Caco-2 (cell line): ENCODE results near the gene CA12. TPM values are rescaled to one million over a fixed set of nuclear protein-coding genes. Genes with fewer than 3 reads are reported as not detected.

Source experiments
- BruUV-seq: library from RNA; stranded (reverse); fragments of 400-500 nt; replicated peaks from 2 replicates; lab custom pipeline; 2021; lab: Mats Ljungman, UMichigan
- CTCF ChIA-PET: fragments of 300-600 bp; sonication (Branson Sonifier 250); formaldehyde crosslinking; loops from one replicate; lab custom pipeline; 2022; ENCODE audit warnings: antibody characterized with exemption; lab: Charles Lee
- POLR2A ChIA-PET: fragments of 300-600 bp; sonication (Branson Sonifier 250); formaldehyde crosslinking; loops from one replicate; lab custom pipeline; 2022; ENCODE audit warnings: antibody characterized with exemption; lab: Charles Lee
- DNase-seq, 2 experiments: peaks; one replicate each; pipeline versions ENCODE4 v3.0.0 to v3.0.0-alpha.2; 2020 to 2022
- H3K27me3 ChIP-seq: replicated peaks from 2 replicates; pipeline ENCODE4 v1.6.0; 2011; ENCODE audit warnings: low read length; ENCODE audit not compliant: control insufficient read depth, insufficient read depth
- H3K36me3 ChIP-seq: 2 replicates; pipeline ENCODE4 v1.5.1; 2011; ENCODE audit warnings: low read length; ENCODE audit not compliant: control insufficient read depth, insufficient read depth
- H3K4me1 ChIP-seq: fragments of 250-450 bp; sonication (Bioruptor Pico); 2 replicates; pipeline ENCODE4 v1.5.1; 2020; ENCODE audit warnings: mild to moderate bottlenecking
- H3K4me3 ChIP-seq: 2 replicates; pipeline ENCODE4 v1.5.1; 2011; ENCODE audit warnings: low read depth, mild to moderate bottlenecking, control low read depth, low read length
- H3K9me3 ChIP-seq: fragments of 250-450 bp; sonication (Bioruptor Pico); 2 replicates; pipeline ENCODE4 v1.5.1; 2020; ENCODE audit warnings: mild to moderate bottlenecking, moderate library complexity
- H3K27ac Mint-ChIP-seq: one replicate; pipeline ENCODE4 v1.8.0; 2022; ENCODE audit warnings: mixed read lengths; ENCODE audit not compliant: unreplicated experiment
- H3K27me3 Mint-ChIP-seq: one replicate; pipeline ENCODE4 v1.8.0; 2022; ENCODE audit warnings: mixed read lengths; ENCODE audit not compliant: insufficient read depth, unreplicated experiment
- H3K36me3 Mint-ChIP-seq: one replicate; pipeline ENCODE4 v1.8.0; 2022; ENCODE audit warnings: mild to moderate bottlenecking, mixed read lengths; ENCODE audit not compliant: insufficient read depth, unreplicated experiment
- H3K4me1 Mint-ChIP-seq: one replicate; pipeline ENCODE4 v1.8.0; 2022; ENCODE audit warnings: low read depth, mixed read lengths; ENCODE audit not compliant: unreplicated experiment
- H3K4me3 Mint-ChIP-seq: one replicate; pipeline ENCODE4 v1.8.0; 2022; ENCODE audit warnings: mild to moderate bottlenecking, moderate library complexity, mixed read lengths; ENCODE audit not compliant: unreplicated experiment
- H3K9me3 Mint-ChIP-seq: one replicate; pipeline ENCODE4 v1.8.0; 2022; ENCODE audit warnings: mixed read lengths; ENCODE audit not compliant: unreplicated experiment
- CTCF ChIP-seq, 2 experiments: fragments of 200-600 bp in 1 of 2; IDR thresholded peaks; 1 replicate in 1 of 2; 2 replicates in 1 of 2; pipeline versions ENCODE4 v1.5.1 to v1.8.0; 2011 to 2022; ENCODE audit warnings: antibody characterized with exemption in 1 of 2, control low read depth in 1 of 2, inconsistent platforms in 1 of 2, low read depth in 1 of 2, low read length in 1 of 2, mild to moderate bottlenecking in 1 of 2, moderate library complexity in 1 of 2; ENCODE audit not compliant: insufficient read depth in 1 of 2, severe bottlenecking in 1 of 2, unreplicated experiment in 1 of 2
- intact Hi-C: fragments of 100-400 bp; cut with micrococcal nuclease; formaldehyde crosslinking; loops from one replicate; pipeline ENCODE4 v1.10.0; 2022; ENCODE audit not compliant: unreplicated experiment
- total RNA-seq: library from RNA; stranded (reverse); gene quantifications from 2 replicates; pipeline ENCODE4 v1.2.3, GENCODE V29; 2022

Gene CA12
- total RNA-seq, 1 experiment from 2014 or later: 1.0 TPM

- ChIA-PET POLR2A (no interaction called here), CTCF (no interaction called here)
- DNase-seq: no peak
- no TSS peak for BruUV-seq
- Histone ChIP-seq H3K9me3 (no peaks in the 10 kb centered on the region), H3K36me3 (no peaks in the 10 kb centered on the region), H3K27me3 (no peaks in the 10 kb centered on the region), H3K4me3 (no peak overlapping the region), H3K4me1 (no peaks in the 10 kb centered on the region)
- Mint-ChIP-seq H3K36me3 (no peaks in the 10 kb centered on the region), H3K4me1 (no peaks in the 10 kb centered on the region), H3K4me3 (no peak overlapping the region), H3K9me3 (no peaks in the 10 kb centered on the region), H3K27me3 (no peaks in the 10 kb centered on the region), H3K27ac (no peak overlapping the region)
- intact Hi-C loops: no loop called here
- TF ChIP-seq CTCF (IDR thresholded peaks at IDR 0.05; ENCODE audit: insufficient read depth in 1 of 2, low read depth in 1 of 2, low read length in 1 of 2, severe bottlenecking in 1 of 2, unreplicated experiment in 1 of 2): no peak
Measured at GRCh38 chr15:63329567-63330350, 51.9 kb downstream of the CA12 start.

- Histone ChIP-seq H3K27me3 (no peaks in the 10 kb centered on the region), H3K4me1 (no peaks in the 10 kb centered on the region), H3K36me3 (no peaks in the 10 kb centered on the region), H3K9me3 (no peaks in the 10 kb centered on the region), H3K4me3 (no peak overlapping the region)
- Mint-ChIP-seq H3K27ac (no peak overlapping the region), H3K9me3 (no peaks in the 10 kb centered on the region), H3K27me3 (no peaks in the 10 kb centered on the region), H3K4me3 (no peak overlapping the region), H3K36me3 (no peaks in the 10 kb centered on the region), H3K4me1 (no peaks in the 10 kb centered on the region)
- DNase-seq: no peak
- intact Hi-C loops: no loop called here
- CTCF ChIA-PET: no interaction called here
- BruUV-seq: no TSS peak
- TF ChIP-seq CTCF (IDR thresholded peaks at IDR 0.05; ENCODE audit: insufficient read depth in 1 of 2, low read depth in 1 of 2, low read length in 1 of 2, severe bottlenecking in 1 of 2, unreplicated experiment in 1 of 2): no peak
- POLR2A ChIA-PET: no interaction called here
Measured at GRCh38 chr15:63327648-63328421, 53.8 kb downstream of the CA12 start.

- Mint-ChIP-seq H3K4me3 (no peak overlapping the region), H3K36me3 (no peaks in the 10 kb centered on the region), H3K4me1 (no peaks in the 10 kb centered on the region), H3K9me3 (no peaks in the 10 kb centered on the region), H3K27me3 (no peaks in the 10 kb centered on the region), H3K27ac (no peak overlapping the region)
- ChIA-PET POLR2A (no interaction called here), CTCF (no interaction called here)
- Histone ChIP-seq H3K4me1 (no peaks in the 10 kb centered on the region), H3K4me3 (no peak overlapping the region), H3K9me3 (no peaks in the 10 kb centered on the region), H3K27me3 (no peaks in the 10 kb centered on the region), H3K36me3 (no peaks in the 10 kb centered on the region)
- DNase-seq: no peak
- BruUV-seq: no TSS peak
- intact Hi-C loops: no loop called here
- TF ChIP-seq CTCF (IDR thresholded peaks at IDR 0.05; ENCODE audit: insufficient read depth in 1 of 2, low read depth in 1 of 2, low read length in 1 of 2, severe bottlenecking in 1 of 2, unreplicated experiment in 1 of 2): no peak
Measured at GRCh38 chr15:63324770-63325169, 56.9 kb downstream of the CA12 start.
